ENCODE data around the gene TBC1D1.

TBC1D1 gene

DNA sequence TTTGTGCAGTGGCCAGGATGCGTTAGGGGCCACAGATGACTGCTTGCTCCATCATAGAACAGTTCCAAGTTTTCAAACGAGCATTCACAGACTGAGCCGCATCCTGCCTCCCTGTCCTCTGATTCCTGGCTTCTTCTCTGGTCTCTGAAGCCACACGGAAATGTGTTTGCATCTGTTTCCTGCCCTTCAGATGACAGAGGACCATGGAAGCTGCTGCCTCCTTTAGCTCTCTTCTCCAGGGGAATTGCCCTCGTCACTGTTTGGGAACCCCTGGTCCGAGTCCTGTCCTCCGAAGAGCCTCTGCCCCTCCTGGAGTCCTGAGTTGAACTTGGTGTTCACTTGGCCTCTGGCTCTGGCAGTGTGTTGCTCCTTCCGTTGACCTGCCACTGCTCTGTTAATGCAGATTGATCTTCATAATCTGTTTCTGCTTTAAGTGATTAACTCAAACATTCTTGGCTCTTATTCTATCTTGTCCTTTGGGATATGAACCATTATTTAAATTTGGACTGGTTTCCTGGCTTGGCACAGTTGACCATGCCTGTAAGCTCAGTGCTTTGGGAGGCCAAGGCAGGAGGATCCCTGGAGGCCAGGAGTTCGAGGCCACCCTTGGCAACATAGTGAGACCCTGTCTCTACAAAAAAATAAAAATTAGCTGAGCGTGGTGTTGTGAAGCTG lies 165.3 kb downstream of the TBC1D1 start:
- DNase-seq = no peak

DNA sequence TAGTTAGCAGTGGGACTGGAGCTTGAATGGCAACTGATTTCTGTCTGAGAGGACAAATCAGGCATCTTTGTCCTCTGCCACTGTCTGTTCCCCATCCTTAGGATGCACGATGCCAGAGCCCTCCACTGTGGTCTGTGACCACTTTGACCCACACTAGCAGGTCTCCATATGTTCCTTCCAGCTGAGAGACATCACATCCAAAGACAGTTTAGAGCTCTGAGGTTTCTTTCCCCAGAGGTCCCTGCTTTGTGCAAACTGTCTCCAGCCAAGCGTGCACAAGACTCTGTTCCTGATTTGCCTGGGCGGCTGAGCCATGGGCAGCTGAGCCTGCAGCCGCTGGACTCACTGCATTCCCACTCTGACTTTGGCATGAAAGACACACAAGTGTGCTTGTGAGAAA lies 167.3 kb downstream of the TBC1D1 start:
- no peak for DNase-seq

DNA sequence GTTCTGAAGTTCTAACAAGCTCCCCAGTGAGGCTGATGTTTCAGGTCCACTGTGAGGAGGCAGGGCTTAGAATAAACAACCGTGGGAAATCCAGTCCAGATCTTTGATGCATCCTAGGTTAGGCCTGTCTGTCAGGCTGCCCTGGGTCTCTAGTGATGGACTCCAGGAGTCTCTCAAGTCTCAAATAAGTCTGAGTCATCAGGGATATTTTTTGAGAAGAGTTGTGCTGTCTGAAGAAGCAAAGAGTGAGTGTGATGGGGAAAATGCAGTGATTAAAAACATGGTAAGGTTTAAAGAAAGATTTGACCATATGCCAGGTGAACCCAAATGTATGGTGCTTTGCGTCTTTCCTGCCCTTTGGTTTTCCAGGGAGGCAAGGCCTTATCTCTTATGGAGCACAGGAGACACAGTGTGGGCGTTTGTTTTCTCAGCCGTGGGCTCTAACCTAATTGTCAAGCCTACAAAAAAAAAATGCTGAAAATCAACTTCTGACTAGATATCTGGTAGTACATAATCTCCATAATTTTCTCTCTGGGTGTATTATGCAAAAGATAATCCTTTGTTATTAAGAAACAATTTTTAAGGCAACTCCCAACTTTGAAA lies 170.0 kb downstream of the TBC1D1 start:
- DNase-seq = no peak

DNA sequence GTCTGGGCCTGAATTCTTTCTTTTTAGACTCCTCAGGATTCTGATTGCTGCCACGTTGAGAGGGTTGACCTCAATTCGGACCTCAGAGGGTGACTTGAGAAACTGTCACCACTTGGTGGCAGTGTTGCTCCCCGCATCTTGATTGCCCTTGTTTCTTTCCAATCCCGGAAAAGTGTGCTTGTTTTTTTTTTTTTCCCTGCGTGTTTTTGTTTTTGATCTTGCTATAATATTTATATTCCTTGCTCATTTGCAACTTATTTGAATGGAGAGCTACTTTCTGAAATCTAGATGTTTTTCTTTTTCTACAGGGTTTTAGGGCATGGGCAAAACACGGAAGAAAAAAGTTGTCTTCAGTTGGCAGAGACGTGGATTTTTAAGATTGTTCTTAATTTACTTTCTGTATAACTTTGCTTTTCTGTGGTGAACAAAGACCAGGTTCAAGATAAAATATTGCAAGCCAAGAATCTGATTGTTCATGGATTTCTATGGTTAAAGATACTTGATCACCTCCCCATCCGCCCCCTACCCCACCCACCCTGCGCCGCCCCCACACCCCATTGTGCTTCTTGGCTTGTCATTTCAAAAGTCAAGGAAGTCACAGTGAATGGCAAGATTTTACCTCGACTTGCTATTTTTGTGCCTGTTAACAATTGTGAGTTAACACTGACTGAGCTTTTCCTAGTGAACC lies 171.3 kb downstream of the TBC1D1 start:
- DNase-seq = peak; percentile 54 to 71

DNA sequence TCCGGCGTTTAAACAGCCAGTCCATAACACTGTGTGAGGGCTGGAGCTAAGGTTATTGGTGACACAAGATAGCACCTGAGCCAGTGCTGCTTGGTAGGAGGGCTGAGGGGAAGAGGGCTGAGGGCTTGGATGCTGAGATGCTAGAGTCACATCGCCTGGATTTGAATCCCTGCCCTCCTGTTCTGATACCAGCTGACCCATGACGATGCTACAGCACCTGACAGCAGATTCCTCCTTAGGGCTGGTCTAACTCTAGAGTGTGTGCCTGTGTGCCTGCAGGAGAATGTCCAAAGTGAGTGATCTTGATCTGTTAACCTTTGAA lies 171.9 kb downstream of the TBC1D1 start:
- DNase-seq = no peak

DNA sequence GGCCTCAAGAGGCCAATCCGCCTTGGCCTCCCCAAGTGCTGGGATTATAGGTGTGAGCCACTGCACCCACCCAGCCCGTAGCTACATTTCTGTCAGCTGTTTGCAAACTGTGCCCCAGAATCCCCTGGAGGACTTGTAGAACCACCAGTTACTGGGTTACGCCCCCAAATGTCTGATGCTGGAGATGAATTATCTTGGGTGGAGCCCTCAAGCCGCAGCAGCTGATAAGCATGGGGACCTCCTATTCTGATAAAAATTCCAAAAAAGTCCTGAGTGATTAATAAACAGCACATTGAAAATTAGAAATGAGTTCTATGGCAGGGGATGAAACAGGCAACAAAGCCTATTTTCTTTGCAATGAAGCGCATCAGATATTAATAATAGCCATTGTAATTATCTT lies 174.3 kb downstream of the TBC1D1 start:
- DNase-seq = no peak

DNA sequence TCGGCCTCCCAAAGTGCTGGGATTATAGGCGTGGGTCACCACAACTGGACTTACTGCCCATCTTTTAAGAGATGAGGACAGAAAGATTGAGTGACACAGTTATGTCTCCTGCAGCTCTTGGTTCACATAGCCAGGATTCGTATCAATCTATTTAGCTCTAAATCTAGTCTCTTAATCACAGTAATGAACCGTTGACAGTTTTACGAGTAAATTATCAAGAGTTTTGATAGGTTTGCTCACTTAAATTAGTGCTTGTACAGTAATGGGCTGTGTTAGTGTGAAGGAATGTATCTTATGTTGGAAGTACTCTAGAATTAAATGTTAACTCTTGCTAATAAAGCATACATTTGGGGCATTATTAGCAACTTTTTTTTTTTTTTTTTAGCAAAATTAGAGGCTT lies 175.0 kb downstream of the TBC1D1 start:
- no peak for DNase-seq

DNA sequence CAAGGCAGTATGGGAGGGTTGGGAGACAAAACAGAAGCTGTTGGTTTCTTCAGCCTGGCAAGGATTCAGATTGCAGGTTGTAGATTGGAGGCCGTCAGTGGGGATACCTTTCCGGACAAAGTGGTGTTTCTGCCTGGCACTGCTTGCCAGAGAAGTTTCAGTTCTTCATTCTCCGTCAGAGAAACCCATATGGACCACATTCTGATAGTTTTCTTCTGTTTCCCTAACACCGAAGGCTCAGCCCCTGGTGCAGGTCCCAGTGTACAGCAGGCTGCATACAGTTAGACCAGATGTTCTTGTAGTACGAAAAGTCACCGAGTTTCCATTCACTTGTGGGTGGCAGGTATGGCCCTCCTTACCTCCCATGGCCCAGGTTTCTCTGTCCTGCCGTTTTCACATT lies 176.6 kb downstream of the TBC1D1 start:
- DNase-seq = no peak

DNA sequence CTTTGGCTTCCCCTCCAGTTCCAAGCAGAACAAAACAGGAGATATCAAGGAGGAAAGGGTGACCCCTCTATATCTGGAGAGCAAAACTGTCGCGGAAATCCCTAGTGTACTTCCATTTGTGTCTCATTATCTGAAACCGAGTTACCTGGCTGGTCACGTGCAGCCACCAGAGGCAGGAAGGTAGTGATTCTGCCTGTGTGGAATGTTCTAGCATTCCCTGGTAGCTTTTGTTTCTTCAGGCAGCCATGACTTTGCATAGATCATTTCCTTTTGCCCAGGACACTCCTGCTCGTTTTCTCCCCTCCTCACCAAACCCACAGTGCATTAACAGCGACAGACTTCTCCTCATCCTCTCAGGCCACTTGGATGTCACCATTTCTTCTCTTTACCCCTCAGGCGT lies 177.2 kb downstream of the TBC1D1 start:
- DNase-seq = no peak

DNA sequence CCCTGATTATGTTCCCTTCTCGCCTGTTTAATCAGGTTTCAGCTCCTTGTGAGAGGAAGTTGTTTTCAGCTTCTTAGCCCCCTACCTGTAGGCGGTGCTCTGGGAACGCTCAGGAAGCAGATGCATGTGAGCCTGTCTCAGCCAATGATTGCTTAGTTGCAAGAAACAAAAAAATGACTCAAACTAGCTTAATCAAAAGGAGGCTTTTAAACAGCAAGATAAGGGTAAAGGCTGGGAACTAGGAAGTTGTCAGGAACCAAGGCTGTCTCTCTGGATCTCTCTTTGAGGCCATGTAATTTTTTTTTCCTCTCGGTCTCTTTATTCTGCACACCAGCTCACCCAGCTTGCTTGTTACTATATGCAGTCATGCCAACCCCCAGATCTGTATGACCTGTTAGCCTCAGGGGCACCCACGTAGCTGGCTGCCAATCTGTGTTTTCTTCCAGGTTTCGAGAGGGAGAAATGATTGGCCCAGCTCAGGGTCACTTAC lies 178.4 kb downstream of the TBC1D1 start:
- DNase-seq = no peak

DNA sequence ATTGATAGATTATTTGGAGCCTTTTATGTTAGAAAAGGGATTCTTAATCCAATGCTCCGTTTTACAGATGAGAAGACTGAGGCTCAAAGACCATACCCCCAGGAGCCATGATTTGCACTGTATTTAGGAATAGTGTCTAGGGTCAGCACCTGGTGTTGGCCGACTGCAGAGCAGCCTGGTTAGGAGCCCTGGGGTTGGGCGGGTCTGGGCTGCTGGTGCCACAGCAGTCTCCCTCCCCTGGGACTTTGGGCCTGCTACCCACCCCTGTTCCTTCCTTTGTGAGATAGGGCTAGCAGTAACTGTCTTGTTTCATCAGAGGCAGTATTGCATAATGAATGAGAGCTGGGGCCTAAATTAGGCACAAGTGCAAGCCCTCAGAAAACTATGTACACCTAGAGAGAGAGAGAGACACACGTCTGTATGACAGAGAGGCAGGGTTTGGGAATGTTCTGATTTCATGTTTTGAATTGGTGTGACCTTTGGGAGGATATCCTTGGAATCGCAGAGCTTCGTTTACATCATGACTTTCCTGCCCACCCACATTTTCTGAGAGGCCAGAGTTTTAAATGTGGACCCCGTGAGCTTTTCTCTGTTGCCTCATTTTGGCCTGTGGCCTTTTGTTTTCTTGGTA lies 181.0 kb downstream of the TBC1D1 start:
- no peak for DNase-seq

DNA sequence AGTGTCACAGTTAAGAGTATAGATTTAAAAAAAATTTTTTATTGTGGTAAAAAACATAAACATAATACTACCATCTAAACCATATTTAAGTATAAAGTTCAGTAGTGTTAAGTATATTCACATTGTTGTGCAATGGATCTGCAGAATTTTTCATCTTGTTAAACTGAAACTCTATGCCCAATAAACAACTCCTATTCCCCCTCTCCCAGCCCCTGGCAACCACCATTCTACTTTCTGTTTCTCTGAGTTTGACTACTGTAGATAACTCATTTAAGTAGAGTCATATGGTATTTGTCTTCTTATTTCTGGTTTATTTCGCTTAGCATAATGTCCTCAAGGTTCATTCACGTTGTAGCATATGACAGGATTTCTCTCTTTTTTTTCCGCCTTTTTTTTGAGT lies 181.7 kb downstream of the TBC1D1 start:
- no peak for DNase-seq

DNA sequence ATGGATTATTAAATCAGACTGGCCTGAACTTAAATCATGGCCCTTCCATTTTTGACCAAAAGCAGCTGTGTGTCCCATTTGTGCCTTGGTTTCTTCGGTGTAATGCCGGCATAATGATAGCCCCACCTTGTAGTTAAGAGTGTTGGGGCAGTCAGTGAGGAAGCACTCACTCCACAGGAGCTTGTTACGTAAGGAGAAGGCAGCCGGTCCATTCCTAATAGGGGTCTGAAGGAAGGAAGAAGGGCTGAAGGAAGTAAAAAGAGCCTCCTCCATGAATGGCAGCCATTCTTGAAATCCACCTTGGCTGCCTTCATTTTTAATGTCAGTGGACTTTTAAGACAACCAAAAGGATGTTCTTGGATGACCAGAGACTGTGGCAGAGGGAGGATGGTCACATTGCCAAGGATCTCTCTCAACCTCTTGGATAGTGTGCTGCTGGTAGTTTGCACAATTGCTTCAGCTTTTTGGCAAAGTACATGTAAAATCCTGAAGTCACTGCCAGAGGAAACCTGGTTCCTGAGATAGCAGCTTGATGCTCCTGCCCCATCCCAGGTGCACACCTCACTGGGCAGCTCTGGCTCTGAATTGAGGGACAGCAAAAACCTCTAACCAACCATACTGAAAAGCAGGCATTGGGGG lies 182.8 kb downstream of the TBC1D1 start:
- DNase-seq = no peak

DNA sequence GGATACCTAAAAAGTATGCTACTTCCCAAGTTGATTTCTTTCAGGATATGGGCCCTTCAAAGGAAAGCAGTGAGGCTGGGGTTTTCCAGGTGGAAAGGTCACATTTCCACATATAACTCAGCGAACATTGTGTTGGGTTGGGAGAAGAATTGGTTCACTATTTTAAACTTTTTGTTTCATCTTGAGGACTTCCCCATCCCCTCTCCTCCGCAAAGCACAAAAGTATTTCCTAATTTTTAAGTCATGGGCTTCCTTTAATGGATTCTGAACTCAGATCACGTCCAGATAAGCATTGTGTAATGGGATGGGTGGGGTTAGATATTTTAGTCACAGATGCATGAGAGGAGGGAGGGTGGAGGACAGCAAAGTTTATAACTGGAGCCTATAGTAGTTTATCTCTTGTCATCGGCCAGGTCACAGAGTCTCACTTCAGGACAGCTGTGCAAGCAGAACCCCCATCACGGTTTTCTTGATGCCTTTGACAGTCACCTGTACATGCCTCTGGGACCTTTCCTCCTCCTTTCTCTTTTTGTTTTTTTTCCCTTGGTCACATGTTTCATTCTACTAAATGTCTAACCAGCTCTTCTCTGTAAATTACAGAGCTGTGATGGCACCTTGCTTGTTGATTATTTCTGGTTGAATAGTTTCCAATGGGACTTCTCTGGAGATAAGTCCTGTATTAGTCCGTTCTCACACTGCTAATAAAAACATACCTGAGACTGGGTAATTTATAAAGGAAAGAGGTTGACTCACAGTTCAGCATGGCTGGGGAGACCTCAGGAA lies 184.7 kb downstream of the TBC1D1 start:
- peak in 1 of 2 donors; percentile 23 for DNase-seq

DNA sequence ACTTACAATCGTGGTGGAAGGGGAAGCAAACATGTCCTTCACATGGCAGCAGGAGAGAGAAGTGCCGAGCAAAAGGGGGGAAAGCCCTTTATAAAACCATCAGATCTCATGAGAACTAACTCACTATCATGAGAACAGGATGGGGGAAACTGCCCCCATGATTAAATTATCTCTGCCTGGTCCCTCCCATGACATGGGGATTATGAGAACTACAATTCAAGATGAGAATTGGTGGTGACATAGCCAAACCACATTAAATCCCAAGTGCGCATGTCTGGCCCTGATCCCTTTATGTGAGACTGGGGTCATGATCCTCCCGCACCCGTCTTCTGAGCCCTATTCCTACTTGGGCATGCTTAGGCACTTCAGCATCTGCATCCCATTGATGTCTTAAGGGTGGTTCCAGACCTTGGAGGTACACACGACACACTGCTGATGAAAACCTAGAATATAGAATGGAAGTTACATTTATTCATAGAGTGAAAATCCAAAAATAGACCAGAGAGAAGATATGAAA lies 185.3 kb downstream of the TBC1D1 start:
- no peak for DNase-seq

DNA sequence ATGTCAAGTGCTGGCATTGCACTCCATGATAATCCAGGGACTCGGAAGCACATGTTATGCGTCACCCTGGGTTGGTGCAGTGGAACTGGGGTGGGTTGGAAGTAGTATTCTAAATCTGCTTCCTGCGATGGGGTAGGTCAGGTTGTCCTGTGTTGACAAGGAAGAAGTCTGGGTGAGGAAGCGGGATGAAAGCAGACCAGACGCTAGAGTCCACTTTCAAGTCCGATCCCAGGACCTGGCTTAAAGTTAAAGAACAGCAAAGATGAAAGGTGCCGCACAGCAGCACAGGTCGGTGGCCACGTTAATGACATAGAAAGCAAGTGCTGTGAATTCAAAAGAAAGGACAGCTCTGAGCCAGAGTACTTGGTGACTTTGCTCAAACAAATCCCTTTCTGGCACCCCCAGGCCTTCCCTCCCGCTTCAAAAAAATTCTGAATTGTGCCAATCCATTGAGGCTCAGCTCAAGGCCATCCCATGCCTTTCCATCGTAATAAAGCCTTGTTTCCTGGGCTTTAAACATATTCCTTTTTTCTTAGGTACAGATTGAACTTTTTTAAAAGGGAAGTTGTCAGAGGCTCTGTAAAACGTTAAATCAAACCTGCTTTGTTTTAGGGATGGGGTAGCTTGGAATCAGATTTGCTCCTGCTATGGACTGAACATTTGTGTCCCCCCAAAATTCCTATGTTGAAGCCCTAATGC lies 187.1 kb downstream of the TBC1D1 start:
- no peak for DNase-seq

DNA sequence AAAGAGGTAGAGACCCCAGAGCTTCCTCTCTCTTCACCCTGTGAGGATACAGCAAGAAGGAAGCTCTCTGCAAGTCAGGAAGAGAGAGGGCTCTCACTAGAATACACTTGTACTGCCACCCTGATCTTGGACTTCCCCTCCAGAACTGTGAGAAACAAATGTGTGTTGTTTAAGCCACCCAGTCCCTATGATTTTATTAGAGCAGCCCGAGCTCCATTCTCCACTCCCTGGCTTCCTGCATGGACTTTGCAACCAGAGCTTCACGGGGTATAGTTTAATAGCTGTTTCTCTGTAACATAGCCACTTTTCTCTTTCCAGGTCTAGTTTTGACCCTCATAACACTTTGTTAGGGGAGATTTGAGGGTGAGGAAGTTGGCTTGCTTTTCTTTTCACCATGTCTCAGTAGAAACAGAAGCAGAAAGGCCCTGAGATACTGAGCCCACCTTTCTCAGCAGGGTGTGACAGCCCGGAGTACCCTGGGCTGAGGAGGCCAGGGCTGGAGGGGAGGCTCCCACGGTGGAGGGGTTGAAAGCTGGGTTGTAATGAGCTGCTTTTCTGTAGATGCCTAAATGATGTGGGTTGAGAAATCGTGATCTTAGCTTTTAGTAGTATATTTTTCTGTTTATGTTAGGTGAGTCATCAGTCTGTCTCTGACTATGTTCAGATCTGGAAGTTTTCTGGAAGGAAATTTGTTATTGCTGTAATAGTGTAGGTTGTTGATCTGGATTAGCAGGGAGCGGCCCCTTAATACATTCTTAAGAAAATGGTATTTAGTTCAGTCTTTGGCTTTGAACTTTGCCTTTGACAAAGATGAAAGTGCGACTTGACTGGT lies 187.9 kb downstream of the TBC1D1 start:
- DNase-seq = no peak

DNA sequence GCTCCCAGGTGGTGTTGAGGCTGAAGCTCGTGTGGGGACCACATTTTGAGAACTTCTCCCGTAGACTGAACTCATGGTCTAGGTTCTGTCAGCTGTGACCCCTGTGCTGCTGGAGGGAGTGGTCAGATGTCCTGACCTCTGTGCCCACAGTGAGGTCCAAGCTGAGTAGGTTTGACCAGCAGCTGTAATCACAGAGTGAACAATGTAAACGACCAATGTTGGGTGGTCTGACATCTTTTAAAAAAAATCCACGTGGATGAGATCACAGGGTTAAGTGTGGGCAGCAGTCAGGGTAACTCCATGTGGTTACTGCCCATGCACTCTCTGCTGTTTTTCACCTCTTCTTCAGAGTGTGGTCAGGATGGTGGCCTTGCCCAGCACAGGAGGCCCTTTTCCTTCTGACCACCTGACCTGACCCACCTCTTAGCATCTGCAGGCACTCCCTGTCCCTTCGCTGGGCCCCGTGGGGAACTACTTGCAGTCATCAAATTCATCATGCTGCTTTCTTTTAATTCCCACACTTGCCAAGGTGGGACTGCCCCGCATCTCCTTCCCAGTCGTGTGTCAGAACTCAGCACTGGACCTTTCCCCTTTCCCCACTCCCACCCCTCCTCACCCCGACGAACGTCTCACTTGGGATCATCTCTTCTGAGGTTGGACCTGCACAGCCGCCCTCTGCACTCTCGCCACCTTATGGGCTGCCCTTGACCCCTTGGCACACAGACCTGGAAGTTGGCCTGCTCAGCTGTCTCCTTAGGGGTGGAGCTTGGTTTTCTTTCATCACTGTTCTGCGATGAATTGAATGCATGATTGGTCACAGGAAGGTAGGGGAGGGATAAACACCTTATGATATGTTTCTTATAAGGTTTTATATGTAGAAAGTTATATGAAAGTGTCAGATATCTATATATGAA lies 189.4 kb downstream of the TBC1D1 start:
- no peak for DNase-seq

DNA sequence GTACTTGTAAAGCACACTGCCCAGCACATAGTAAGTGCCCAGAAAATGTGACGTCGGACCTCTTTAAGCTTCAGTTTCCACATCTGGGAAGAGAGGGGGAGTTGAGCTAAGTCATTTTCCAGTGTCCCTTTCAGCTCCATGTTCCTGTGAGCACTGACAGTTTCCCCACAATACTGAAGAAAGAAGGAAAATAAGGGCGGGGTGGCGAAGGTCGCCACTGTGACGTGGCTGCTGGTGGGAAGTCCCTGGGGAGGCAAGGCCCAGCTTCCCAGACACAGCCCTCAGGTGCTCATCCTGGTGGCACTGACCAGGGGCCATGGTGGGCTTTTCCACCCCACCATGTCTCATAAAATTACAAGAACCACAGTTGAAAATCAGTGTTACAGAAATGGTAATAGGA lies 191.1 kb downstream of the TBC1D1 start:
- DNase-seq = no peak

Data from hippocampal formation (tissue), 2 donors.